Panc1 (cell line): ENCODE results near the gene CLCN4. TPM values are rescaled to one million over a fixed set of nuclear protein-coding genes. Genes with fewer than 3 reads are reported as not detected.

Experiments used
- ATAC-seq: fragments of 200-7000 bp; cut with Tn5 transposase; 2 replicates; pipeline ENCODE4 v1.9.1; 2020; ENCODE audit warnings: mild to moderate bottlenecking, moderate library complexity
- BruUV-seq: library from RNA; stranded (reverse); fragments of 400-500 nt; replicated peaks from 2 replicates; lab custom pipeline; 2021; lab: Mats Ljungman, UMichigan
- CTCF ChIA-PET: fragments of 300-600 bp; sonication (Branson Sonifier 250); formaldehyde crosslinking; loops from one replicate; lab custom pipeline; 2022; ENCODE audit warnings: antibody characterized with exemption; lab: Charles Lee
- POLR2A ChIA-PET: fragments of 300-600 bp; sonication (Branson Sonifier 250); formaldehyde crosslinking; loops from one replicate; lab custom pipeline; 2022; ENCODE audit warnings: antibody characterized with exemption; lab: Charles Lee
- DNase-seq: peaks from one replicate; pipeline ENCODE4 v3.0.0-alpha.2; 2010; ENCODE audit warnings: low read depth, low spot score
- H3K27ac ChIP-seq: 2 replicates; pipeline ENCODE4 v1.5.1; 2011; ENCODE audit warnings: mild to moderate bottlenecking, low read length, inconsistent platforms
- H3K27me3 ChIP-seq: fragments of 200-500 bp; sonication (Bioruptor generic); 2 replicates; pipeline ENCODE4 v1.6.0; 2014; ENCODE audit warnings: low read length, inconsistent platforms; ENCODE audit not compliant: control insufficient read depth, insufficient read depth
- H3K36me3 ChIP-seq: fragments of 200-500 bp; sonication (Bioruptor generic); 2 replicates; pipeline ENCODE4 v1.5.1; 2014; ENCODE audit warnings: inconsistent platforms, mild to moderate bottlenecking, low read length, moderate library complexity; ENCODE audit not compliant: control insufficient read depth, insufficient read depth
- H3K4me1 ChIP-seq: 2 replicates; pipeline ENCODE4 v1.5.1; 2011; ENCODE audit warnings: inconsistent platforms, mild to moderate bottlenecking, low read length, moderate library complexity; ENCODE audit not compliant: control insufficient read depth, insufficient read depth
- H3K4me3 ChIP-seq, 2 experiments: 2 replicates each; pipeline ENCODE4 v1.5.1; 2011 to 2012; ENCODE audit warnings: low read depth in 2 of 2, low read length in 2 of 2, mild to moderate bottlenecking in 2 of 2, inconsistent platforms in 1 of 2, moderate library complexity in 1 of 2
- H3K9me3 ChIP-seq: fragments of 200-500 bp; sonication (Bioruptor generic); 2 replicates; pipeline ENCODE4 v1.5.1; 2014; ENCODE audit warnings: low read depth, mild to moderate bottlenecking, inconsistent platforms, low read length, moderate library complexity; ENCODE audit not compliant: control insufficient read depth, insufficient read depth
- POLR2AphosphoS5 ChIP-seq: IDR thresholded peaks from 2 replicates; pipeline ENCODE4 v1.6.1; 2012; ENCODE audit warnings: mild to moderate bottlenecking, low read depth, low read length, moderate library complexity
- REST ChIP-seq, 2 experiments: IDR thresholded peaks; 2 replicates each; pipeline ENCODE4 v1.6.1; 2011 to 2012; ENCODE audit warnings: low read depth in 2 of 2, control low read depth in 1 of 2, low read length in 1 of 2, mild to moderate bottlenecking in 1 of 2, moderate library complexity in 1 of 2; ENCODE audit not compliant: insufficient read depth in 1 of 2
- SIN3A ChIP-seq: IDR thresholded peaks from 2 replicates; pipeline ENCODE4 v1.6.1; 2012; ENCODE audit warnings: low read depth, mild to moderate bottlenecking, low read length, moderate library complexity, borderline replicate concordance; ENCODE audit not compliant: insufficient read depth
- TCF7L2 ChIP-seq: IDR thresholded peaks from 2 replicates; pipeline ENCODE4 v1.6.1; 2011; ENCODE audit warnings: mild to moderate bottlenecking, low read depth, low read length, inconsistent platforms
- in situ Hi-C: cut with HindIII; loops from 2 replicates; pipeline ENCODE4 v1.10.0; 2016; ENCODE audit warnings: low sequenced_read_pairs, low pct_unique_long_range_greater_than_20kb
- intact Hi-C: fragments of 100-400 bp; cut with micrococcal nuclease; formaldehyde crosslinking; loops from one replicate; pipeline ENCODE4 v1.10.0; 2022; ENCODE audit not compliant: unreplicated experiment
- total RNA-seq: library from RNA; stranded (reverse); gene quantifications from one replicate; pipeline ENCODE4 v1.2.1, GENCODE V29; 2021; ENCODE audit not compliant: unreplicated experiment
- TF ChIP-seq, protein P1 (sequence below): fragments of 450-650 bp; IDR thresholded peaks from 2 replicates; pipeline ENCODE4 v1.5.1; 2017; ENCODE audit warnings: mild to moderate bottlenecking

Gene CLCN4
- total RNA-seq, 1 experiment from 2014 or later, result 2.5 TPM

GRCh38 chrX:10128386-10128785 lies 28.4 kb upstream of the CLCN4 start:
- ChIA-PET POLR2A (no interaction called here), CTCF (no interaction called here)
- intact Hi-C loops (no loop called here), in situ Hi-C loops (no loop called here)
- TF ChIP-seq, protein P1, sequence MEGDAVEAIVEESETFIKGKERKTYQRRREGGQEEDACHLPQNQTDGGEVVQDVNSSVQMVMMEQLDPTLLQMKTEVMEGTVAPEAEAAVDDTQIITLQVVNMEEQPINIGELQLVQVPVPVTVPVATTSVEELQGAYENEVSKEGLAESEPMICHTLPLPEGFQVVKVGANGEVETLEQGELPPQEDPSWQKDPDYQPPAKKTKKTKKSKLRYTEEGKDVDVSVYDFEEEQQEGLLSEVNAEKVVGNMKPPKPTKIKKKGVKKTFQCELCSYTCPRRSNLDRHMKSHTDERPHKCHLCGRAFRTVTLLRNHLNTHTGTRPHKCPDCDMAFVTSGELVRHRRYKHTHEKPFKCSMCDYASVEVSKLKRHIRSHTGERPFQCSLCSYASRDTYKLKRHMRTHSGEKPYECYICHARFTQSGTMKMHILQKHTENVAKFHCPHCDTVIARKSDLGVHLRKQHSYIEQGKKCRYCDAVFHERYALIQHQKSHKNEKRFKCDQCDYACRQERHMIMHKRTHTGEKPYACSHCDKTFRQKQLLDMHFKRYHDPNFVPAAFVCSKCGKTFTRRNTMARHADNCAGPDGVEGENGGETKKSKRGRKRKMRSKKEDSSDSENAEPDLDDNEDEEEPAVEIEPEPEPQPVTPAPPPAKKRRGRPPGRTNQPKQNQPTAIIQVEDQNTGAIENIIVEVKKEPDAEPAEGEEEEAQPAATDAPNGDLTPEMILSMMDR, result no peak
- no peak for TF ChIP-seq REST (IDR thresholded peaks at IDR 0.05; ENCODE audit: insufficient read depth in 1 of 2, low read depth in 2 of 2, low read length in 1 of 2)
- TF ChIP-seq SIN3A, result no peak
- TF ChIP-seq POLR2AphosphoS5, result no peak
- TF ChIP-seq TCF7L2, result no peak
- Histone ChIP-seq H3K27me3 (no peaks in the 10 kb centered on the region), H3K36me3 (no peaks in the 10 kb centered on the region), H3K27ac (no peak overlapping the region), H3K9me3 (no peaks in the 10 kb centered on the region), H3K4me1 (no peaks in the 10 kb centered on the region), H3K4me3 (no peak overlapping the region)
- BruUV-seq, result no TSS peak
- ATAC-seq (no peak), DNase-seq (no peak)

DNA sequence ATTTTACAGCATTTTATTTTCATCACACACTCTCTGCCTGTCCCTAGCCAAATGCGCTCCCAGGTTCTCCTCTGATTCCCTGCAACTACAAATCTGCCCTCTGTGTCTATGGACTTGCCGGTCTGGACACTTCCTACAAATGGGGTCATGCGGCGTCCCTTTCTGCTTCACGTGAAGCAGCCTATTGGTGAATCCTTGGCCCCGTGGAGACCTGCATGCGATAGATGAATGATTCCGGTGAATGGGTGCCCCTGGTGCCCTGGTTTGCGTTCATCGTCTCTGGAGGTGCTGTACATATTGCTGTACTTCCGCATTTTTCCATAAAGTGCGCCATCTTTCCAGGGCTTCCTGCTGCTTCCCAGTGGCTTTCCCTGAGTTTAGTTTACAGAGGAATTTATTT lies 27.5 kb upstream of the CLCN4 start:
- POLR2A ChIA-PET, result no interaction called here
- DNase-seq, result no peak
- in situ Hi-C loops, result no loop called here

More for the DNA sequence above, 27.5 kb upstream of the CLCN4 start:
- H3K9me3 ChIP-seq, result no peaks in the 10 kb centered on the region
- TF ChIP-seq SIN3A (no peak), REST (IDR thresholded peaks at IDR 0.05; ENCODE audit: insufficient read depth in 1 of 2, low read depth in 2 of 2, low read length in 1 of 2) (no peak), POLR2AphosphoS5 (no peak), TCF7L2 (no peak)
- TF ChIP-seq, protein P1, result no peak
- no peaks in the 10 kb centered on the region for H3K4me1 ChIP-seq
- no peaks in the 10 kb centered on the region for H3K27me3 ChIP-seq
- no peaks in the 10 kb centered on the region for H3K36me3 ChIP-seq
- H3K4me3 ChIP-seq, result no peak overlapping the region
- CTCF ChIA-PET, result no interaction called here
- no peak overlapping the region for H3K27ac ChIP-seq
- no peak for ATAC-seq
- intact Hi-C loops, result no loop called here
- BruUV-seq, result no TSS peak
